Liver (tissue), 9 donors: ENCODE data around the gene ZNF577. TPM values are rescaled to one million over a fixed set of nuclear protein-coding genes. Genes with fewer than 3 reads are reported as not detected.

ENCODE experiments used
- DNase-seq: peaks from one replicate; pipeline ENCODE4 v3.0.0-alpha.2; 2017; ENCODE audit warnings: low spot score
- H3K27ac ChIP-seq, 2 donors: one replicate each; pipeline ENCODE4 v1.7.0; 2013; ENCODE audit warnings: inconsistent platforms in 2 of 2, low read length in 2 of 2, control low read depth in 1 of 2, low read depth in 1 of 2, mild to moderate bottlenecking in 1 of 2
- H3K27me3 ChIP-seq, 4 donors: one replicate each; pipeline versions ENCODE4 v1.6.1 to v1.7.0; 2013; ENCODE audit warnings: low read length in 3 of 4, inconsistent platforms in 1 of 4, mild to moderate bottlenecking in 1 of 4, moderate library complexity in 1 of 4; ENCODE audit not compliant: control insufficient read depth in 4 of 4, insufficient read depth in 4 of 4
- H3K36me3 ChIP-seq, 4 donors: one replicate each; pipeline versions ENCODE4 v1.6.1 to v1.7.0; 2013; ENCODE audit warnings: low read length in 3 of 4, mild to moderate bottlenecking in 3 of 4, low read depth in 1 of 4, moderate library complexity in 1 of 4; ENCODE audit not compliant: control insufficient read depth in 4 of 4, insufficient read depth in 3 of 4
- H3K4me1 ChIP-seq, 4 donors: one replicate each; pipeline versions ENCODE4 v1.6.1 to v1.7.0; 2013; ENCODE audit warnings: low read length in 3 of 4, mild to moderate bottlenecking in 3 of 4, moderate library complexity in 1 of 4; ENCODE audit not compliant: control insufficient read depth in 4 of 4, insufficient read depth in 4 of 4
- H3K4me3 ChIP-seq, 3 donors: one replicate each; pipeline versions ENCODE4 v1.6.1 to v1.7.0; 2013; ENCODE audit warnings: low read length in 3 of 3, control low read depth in 1 of 3, low read depth in 1 of 3, mild to moderate bottlenecking in 1 of 3
- H3K9ac ChIP-seq, 2 donors: one replicate each; pipeline ENCODE4 v1.7.0; 2013; ENCODE audit warnings: low read length in 2 of 2, mild to moderate bottlenecking in 2 of 2, moderate library complexity in 2 of 2, control low read depth in 1 of 2, low read depth in 1 of 2
- H3K9me3 ChIP-seq, 4 donors: one replicate each; pipeline versions ENCODE4 v1.6.1 to v1.7.0; 2013; ENCODE audit warnings: low read length in 3 of 4; ENCODE audit not compliant: control insufficient read depth in 4 of 4
- ATF3 ChIP-seq: IDR thresholded peaks from 2 replicates; pipeline ENCODE4 v1.6.1; 2016; ENCODE audit warnings: antibody characterized with exemption
- CTCF ChIP-seq: fragments of 150-350 bp; IDR thresholded peaks from 2 replicates; pipeline ENCODE4 v1.5.1; 2017; ENCODE audit warnings: improper control_type of control experiment, low read depth, low read length; ENCODE audit not compliant: missing input control
- EGR1 ChIP-seq, 2 donors: IDR thresholded peaks; 2 replicates each; pipeline ENCODE4 v1.6.1; 2016 to 2018; ENCODE audit warnings: antibody characterized with exemption in 2 of 2, low read depth in 2 of 2
- FOXA1 ChIP-seq: IDR thresholded peaks from 2 replicates; pipeline ENCODE4 v1.6.1; 2016; ENCODE audit warnings: antibody characterized with exemption
- FOXA2 ChIP-seq: IDR thresholded peaks from 2 replicates; pipeline ENCODE4 v1.6.1; 2016; ENCODE audit warnings: antibody characterized with exemption
- GABPA ChIP-seq, 2 donors: IDR thresholded peaks in 1 of 2; conservative IDR thresholded peaks in 1 of 2; 2 replicates each; pipeline ENCODE4 v1.6.1; 2016; ENCODE audit warnings: antibody characterized with exemption in 2 of 2, mild to moderate bottlenecking in 1 of 2, moderate library complexity in 1 of 2
- HNF4A ChIP-seq, 2 donors: conservative IDR thresholded peaks; 2 replicates each; pipeline ENCODE4 v1.6.1; 2016; ENCODE audit warnings: antibody characterized with exemption in 2 of 2, mild to moderate bottlenecking in 2 of 2
- HNF4G ChIP-seq: IDR thresholded peaks from 2 replicates; pipeline ENCODE4 v1.6.1; 2016; ENCODE audit warnings: antibody characterized with exemption
- JUND ChIP-seq, 2 donors: IDR thresholded peaks; 2 replicates each; pipeline ENCODE4 v1.6.1; 2016; ENCODE audit warnings: antibody characterized with exemption in 2 of 2
- MAX ChIP-seq: IDR thresholded peaks from 2 replicates; pipeline ENCODE4 v1.6.1; 2016; ENCODE audit warnings: antibody characterized with exemption
- NR2F2 ChIP-seq: IDR thresholded peaks from 2 replicates; pipeline ENCODE4 v1.6.1; 2016; ENCODE audit warnings: antibody characterized with exemption
- RAD21 ChIP-seq, 2 donors: IDR thresholded peaks; 2 replicates each; pipeline ENCODE4 v1.6.1; 2016; ENCODE audit warnings: antibody characterized with exemption in 2 of 2, mild to moderate bottlenecking in 2 of 2
- REST ChIP-seq: IDR thresholded peaks from 2 replicates; pipeline ENCODE4 v1.6.1; 2016; ENCODE audit warnings: antibody characterized with exemption, mild to moderate bottlenecking
- RXRA ChIP-seq, 2 donors: IDR thresholded peaks; 2 replicates each; pipeline ENCODE4 v1.6.1; 2017 to 2018; ENCODE audit warnings: antibody characterized with exemption in 2 of 2, mild to moderate bottlenecking in 1 of 2
- SP1 ChIP-seq: IDR thresholded peaks from 2 replicates; pipeline ENCODE4 v1.6.1; 2018; ENCODE audit warnings: antibody characterized with exemption, mild to moderate bottlenecking
- TAF1 ChIP-seq: conservative IDR thresholded peaks from 2 replicates; pipeline ENCODE4 v1.6.1; 2016; ENCODE audit warnings: antibody characterized with exemption, mild to moderate bottlenecking
- YY1 ChIP-seq: IDR thresholded peaks from 2 replicates; pipeline ENCODE4 v1.6.1; 2016; ENCODE audit warnings: antibody characterized with exemption, mild to moderate bottlenecking
- ZBTB33 ChIP-seq: IDR thresholded peaks from 2 replicates; pipeline ENCODE4 v1.6.1; 2016; ENCODE audit warnings: antibody characterized with exemption
- WGBS: extraction: QIAGEN DNeasy Blood & Tissue Kit; methylation state at CpG from one replicate; pipeline ENCODE4 v1.1.7; 2013; 5-methylcytosine and 5-hydroxymethylcytosine counted together
- polyA plus RNA-seq, 2 donors: library from polyadenylated mRNA; stranded (reverse) in 1 of 2; unstranded in 1 of 2; fragments of 200-250 nt in 1 of 2; fragments of >200 nt in 1 of 2; fragmentation: Nextera tagmentation in 1 of 2; extraction: Ambion mirVana in 1 of 2; gene quantifications; one replicate each; pipeline versions ENCODE4 v1.2.1 to v1.2.3, GENCODE V29; 2013 to 2015
- total RNA-seq, 2 donors: library from RNA; depleted of rRNA; stranded (reverse); fragments of >200 nt; gene quantifications; one replicate each; pipeline ENCODE4 v1.2.3, GENCODE V29; 2014
- donor health status: healthy.
- donor health status: healthy.
- donor health status: healthy.
- donor health status: healthy.
- donor health status: healthy.

The ZNF577 gene
- total and polyA plus RNA-seq, 4 donors: 2.0 to 5.4 (median 2.8) TPM

GRCh38 chr19:51919606-51920005 lies 31.9 kb upstream of the ZNF577 start:
- Histone ChIP-seq H3K36me3 (no peaks in the 10 kb centered on the region), H3K27ac (no peak overlapping the region), H3K9ac (no peak overlapping the region), H3K27me3 (no peaks in the 10 kb centered on the region), H3K4me3 (peak overlapping the region in 2 of 3 donors; percentile 16 to 34), H3K9me3 (peaks cover 45 to 75% (median 61%) of the 10 kb centered on the region in 4 donors), H3K4me1 (no peaks in the 10 kb centered on the region)
- no peak for DNase-seq
- WGBS: 89% methylated on average over 3 of the region's 3 CpGs
- TF ChIP-seq REST: no peak
- TF ChIP-seq RAD21 (IDR thresholded peaks at IDR 0.05): no peak
- no peak for TF ChIP-seq SP1
- TF ChIP-seq FOXA2: no peak
- no peak for TF ChIP-seq MAX
- no peak for TF ChIP-seq JUND (IDR thresholded peaks at IDR 0.05)
- no peak for TF ChIP-seq FOXA1
- TF ChIP-seq ATF3: no peak
- no peak for TF ChIP-seq GABPA (IDR thresholded peaks at IDR 0.05 in 1 of 2, conservative IDR thresholded peaks at IDR 0.05 in 1 of 2)
- TF ChIP-seq NR2F2: no peak
- no peak for TF ChIP-seq HNF4G
- TF ChIP-seq HNF4A (conservative IDR thresholded peaks at IDR 0.05): no peak
- no peak for TF ChIP-seq RXRA (IDR thresholded peaks at IDR 0.05)
- TF ChIP-seq TAF1: no peak
- no peak for TF ChIP-seq YY1
- TF ChIP-seq CTCF: no peak
- no peak for TF ChIP-seq EGR1 (IDR thresholded peaks at IDR 0.05; ENCODE audit: low read depth in 2 of 2)
- TF ChIP-seq ZBTB33: no peak
